CD14-positive monocyte (primary cell): Measurements from ENCODE around the gene KIF5C. TPM values are rescaled to one million over a fixed set of nuclear protein-coding genes. Genes with fewer than 3 reads are reported as not detected.

Source experiments
- DNase-seq, 3 donors: peaks; one replicate each; pipeline ENCODE4 v3.0.0-alpha.2; 2011 to 2022
- H2AFZ ChIP-seq: 2 replicates; pipeline ENCODE4 v1.6.0; 2012; ENCODE audit warnings: mild to moderate bottlenecking, low read depth, low read length, inconsistent platforms; ENCODE audit not compliant: insufficient read depth, poor library complexity, severe bottlenecking
- H3K27ac ChIP-seq, 2 donors: 1 replicate in 1 of 2; 2 replicates in 1 of 2; pipeline ENCODE4 v1.5.1; 2012 to 2013; ENCODE audit warnings: low read length in 2 of 2, control low read depth in 1 of 2, inconsistent platforms in 1 of 2, low read depth in 1 of 2, mild to moderate bottlenecking in 1 of 2
- H3K27me3 ChIP-seq, 2 donors: one replicate each; pipeline versions ENCODE4 v1.6.0 to v1.6.1; 2011 to 2013; ENCODE audit warnings: low read length in 2 of 2; ENCODE audit not compliant: control insufficient read depth in 2 of 2, insufficient read depth in 2 of 2
- H3K36me3 ChIP-seq, 2 donors: replicated peaks in 1 of 2; 1 replicate in 1 of 2; 2 replicates in 1 of 2; pipeline versions ENCODE4 v1.5.1 to v1.6.1; 2012 to 2013; ENCODE audit warnings: low read length in 2 of 2, control low read depth in 1 of 2, inconsistent platforms in 1 of 2, mild to moderate bottlenecking in 1 of 2; ENCODE audit not compliant: insufficient read depth in 2 of 2, control insufficient read depth in 1 of 2
- H3K4me1 ChIP-seq, 2 donors: 1 replicate in 1 of 2; 2 replicates in 1 of 2; pipeline versions ENCODE4 v1.5.1 to v1.6.1; 2012 to 2013; ENCODE audit warnings: low read length in 2 of 2, control low read depth in 1 of 2, inconsistent platforms in 1 of 2, mild to moderate bottlenecking in 1 of 2, moderate library complexity in 1 of 2; ENCODE audit not compliant: insufficient read depth in 2 of 2, control insufficient read depth in 1 of 2
- H3K4me2 ChIP-seq: replicated peaks from 2 replicates; pipeline ENCODE3; 2012; ENCODE audit warnings: low read length, moderate library complexity, mild to moderate bottlenecking; ENCODE audit not compliant: poor library complexity, severe bottlenecking; ENCODE audit errors: extremely low read depth
- H3K4me3 ChIP-seq, 3 experiments: fragments of 200-600 bp in 1 of 3; sonication (generic) in 1 of 3; replicated peaks in 1 of 3; 1 replicate in 2 of 3; 2 replicates in 1 of 3; pipeline ENCODE4 v1.5.1; 2011 to 2013; ENCODE audit warnings: low read length in 3 of 3, mild to moderate bottlenecking in 3 of 3, control low read depth in 2 of 3, low read depth in 2 of 3, inconsistent platforms in 1 of 3, moderate library complexity in 1 of 3
- H3K79me2 ChIP-seq: 2 replicates; pipeline ENCODE4 v1.6.0; 2012; ENCODE audit warnings: mild to moderate bottlenecking, control low read depth, inconsistent platforms, low read length, moderate library complexity; ENCODE audit not compliant: insufficient read depth
- H3K9ac ChIP-seq: 2 replicates; pipeline ENCODE4 v1.6.0; 2017; ENCODE audit warnings: low read length, mild to moderate bottlenecking; ENCODE audit not compliant: insufficient read depth, poor library complexity, severe bottlenecking
- H3K9me3 ChIP-seq, 2 donors: replicated peaks in 1 of 2; 1 replicate in 1 of 2; 2 replicates in 1 of 2; pipeline versions ENCODE4 v1.5.1 to v1.6.1; 2012 to 2013; ENCODE audit warnings: low read length in 2 of 2, control low read depth in 1 of 2; ENCODE audit not compliant: control insufficient read depth in 1 of 2, insufficient read depth in 1 of 2
- H4K20me1 ChIP-seq: 2 replicates; pipeline ENCODE4 v1.6.0; 2012; ENCODE audit warnings: mild to moderate bottlenecking, low read length, control low read depth, moderate library complexity; ENCODE audit not compliant: insufficient read depth
- H3K27ac Mint-ChIP-seq, 7 donors: one replicate each; pipeline ENCODE4 v1.8.0; 2020; ENCODE audit warnings: mild to moderate bottlenecking in 7 of 7, mixed read lengths in 7 of 7, moderate library complexity in 6 of 7, inconsistent platforms in 2 of 7
- H3K27me3 Mint-ChIP-seq, 3 donors: one replicate each; pipeline ENCODE4 v1.8.0; 2021 to 2022; ENCODE audit warnings: low read depth in 3 of 3, mild to moderate bottlenecking in 3 of 3, mixed read lengths in 3 of 3, moderate library complexity in 3 of 3, inconsistent platforms in 1 of 3
- H3K36me3 Mint-ChIP-seq, 2 donors: one replicate each; pipeline ENCODE4 v1.8.0; 2020; ENCODE audit warnings: mixed read lengths in 2 of 2, inconsistent platforms in 1 of 2, mild to moderate bottlenecking in 1 of 2
- H3K4me1 Mint-ChIP-seq: one replicate; pipeline ENCODE4 v1.8.0; 2020; ENCODE audit warnings: mild to moderate bottlenecking, mixed read lengths
- H3K4me3 Mint-ChIP-seq, 2 donors: one replicate each; pipeline ENCODE4 v1.8.0; 2020; ENCODE audit warnings: mild to moderate bottlenecking in 2 of 2, mixed read lengths in 2 of 2, moderate library complexity in 1 of 2
- H3K9me3 Mint-ChIP-seq, 7 donors: one replicate each; pipeline ENCODE4 v1.8.0; 2020 to 2022; ENCODE audit warnings: mixed read lengths in 7 of 7, mild to moderate bottlenecking in 6 of 7, moderate library complexity in 6 of 7, inconsistent platforms in 2 of 7
- CTCF ChIP-seq: fragments of 200-600 bp; IDR thresholded peaks from one replicate; pipeline ENCODE4 v1.8.0; 2022; ENCODE audit warnings: antibody characterized with exemption, mild to moderate bottlenecking
- WGBS: methylation state at CpG from one replicate; pipeline ENCODE4 v1.1.5; 2013; ENCODE audit warnings: missing lambda C conversion rate; ENCODE audit not compliant: insufficient coverage; 5-methylcytosine and 5-hydroxymethylcytosine counted together
- intact Hi-C, 2 donors: fragments of 100-400 bp; cut with micrococcal nuclease; formaldehyde crosslinking; loops; one replicate each; pipeline versions ENCODE4 v1.15.0 to v1.15.1; 2023
- polyA plus RNA-seq, 3 donors: library from polyadenylated mRNA; depleted of rRNA in 1 of 3; unstranded in 2 of 3; stranded (reverse) in 1 of 3; fragments of 300-500 nt in 2 of 3; fragments of >200 nt in 1 of 3; fragmentation: Illumina TruSeq in 2 of 3; gene quantifications; 1 replicate in 2 of 3; 2 replicates in 1 of 3; pipeline ENCODE4 v1.2.3, GENCODE V29; 2012 to 2021

Gene KIF5C
- polyA plus RNA-seq, 3 donors, result 0.04 TPM; not detected in 2

- Histone ChIP-seq H3K4me2 (no peak overlapping the region), H3K9me3 (no peaks in the 10 kb centered on the region), H3K36me3 (no peaks in the 10 kb centered on the region), H4K20me1 (no peaks in the 10 kb centered on the region), H3K4me3 (no peak overlapping the region), H3K27me3 (no peaks in the 10 kb centered on the region), H3K9ac (no peak overlapping the region), H3K4me1 (peaks cover 8 to 10% of the 10 kb centered on the region in 2 donors), H3K79me2 (no peaks in the 10 kb centered on the region), H2AFZ (no peak overlapping the region), H3K27ac (no peak overlapping the region)
- Mint-ChIP-seq H3K4me3 (no peak overlapping the region), H3K27ac (no peak overlapping the region), H3K9me3 (no peaks in the 10 kb centered on the region), H3K4me1 (peaks cover 23% of the 10 kb centered on the region), H3K27me3 (peaks cover 0 to 1% (median 0%) of the 10 kb centered on the region in 3 donors), H3K36me3 (no peaks in the 10 kb centered on the region)
- WGBS, result no CpG with 5 or more reads among the region's 1 CpG
- intact Hi-C loops, result loop anchor here in 1 of 2 donors (2.0 kb wide), 1 partner anchor 1052 kb away; no protein-coding TSS in a partner anchor
- no peak for DNase-seq
- TF ChIP-seq CTCF, result no peak
Observed at GRCh38 chr2:148988337-148988736, 113.3 kb downstream of the KIF5C start.

GRCh38 chr2:148989882-148990493 lies 115.0 kb downstream of the KIF5C start:
- Histone ChIP-seq H2AFZ (no peak overlapping the region), H3K27me3 (no peaks in the 10 kb centered on the region), H3K4me1 (peaks cover 7 to 8% of the 10 kb centered on the region in 2 donors), H4K20me1 (no peaks in the 10 kb centered on the region), H3K79me2 (no peaks in the 10 kb centered on the region), H3K36me3 (no peaks in the 10 kb centered on the region), H3K9me3 (no peaks in the 10 kb centered on the region), H3K27ac (no peak overlapping the region), H3K4me3 (no peak overlapping the region), H3K9ac (no peak overlapping the region), H3K4me2 (no peak overlapping the region)
- 31% methylated on average over 5 of the region's 6 CpGs for WGBS
- H3K4me3 Mint-ChIP-seq, result no peak overlapping the region
- DNase-seq, result peak; percentile 51 to 63 (median 60)
- peaks cover 0 to 2% (median 2%) of the 10 kb centered on the region in 3 donors for H3K27me3 Mint-ChIP-seq
- no peaks in the 10 kb centered on the region for H3K36me3 Mint-ChIP-seq
- peak; percentile 72 for TF ChIP-seq CTCF
- no peak overlapping the region for H3K27ac Mint-ChIP-seq
- intact Hi-C loops, result loop anchor here (2.0 to 10.0 kb wide), 2 partner anchors 1053 to 1055 kb away; no protein-coding TSS in a partner anchor
- H3K9me3 Mint-ChIP-seq, result no peaks in the 10 kb centered on the region
- H3K4me1 Mint-ChIP-seq, result peaks cover 15% of the 10 kb centered on the region
